Measurements from ENCODE around the gene STAMBPL1. TPM values are rescaled to one million over a fixed set of nuclear protein-coding genes. Genes with fewer than 3 reads are reported as not detected.

The STAMBPL1 gene
- total RNA-seq, 1 donor from 2014 or later, result 16.9 TPM

- no peak for DNase-seq
Measured at GRCh38 chr10:88857831-88858230, 22.2 kb upstream of the STAMBPL1 start.

GRCh38 chr10:88858491-88858890, 21.6 kb upstream of the STAMBPL1 start:
- DNase-seq, result no peak

GRCh38 chr10:88861036-88861435, 19.0 kb upstream of the STAMBPL1 start:
- DNase-seq, result no peak

GRCh38 chr10:88865281-88865876, 14.7 kb upstream of the STAMBPL1 start:
- no peak for DNase-seq

- no peak for DNase-seq
Measured at GRCh38 chr10:88866454-88866853, 13.6 kb upstream of the STAMBPL1 start.

GRCh38 chr10:88870089-88870488, 10.0 kb upstream of the STAMBPL1 start:
- DNase-seq, result no peak

GRCh38 chr10:88873757-88874156, 6.3 kb upstream of the STAMBPL1 start:
- DNase-seq, result no peak

- no peak for DNase-seq
Measured at GRCh38 chr10:88874281-88874680, 5.8 kb upstream of the STAMBPL1 start.

- no peak for DNase-seq
Measured at GRCh38 chr10:88875081-88875480, 5.0 kb upstream of the STAMBPL1 start.

GRCh38 chr10:88877298-88877697, 2.7 kb upstream of the STAMBPL1 start:
- DNase-seq, result no peak

- DNase-seq, result peak; percentile 66
Measured at GRCh38 chr10:88880282-88881076, 434 bp downstream of the STAMBPL1 start.

- peak; percentile 31 for DNase-seq
Measured at GRCh38 chr10:88881320-88881719, 1.3 kb downstream of the STAMBPL1 start.

GRCh38 chr10:88881922-88882645, 2.0 kb downstream of the STAMBPL1 start:
- DNase-seq, result no peak

- DNase-seq, result peak; percentile 53
Measured at GRCh38 chr10:88882646-88883447, 2.8 kb downstream of the STAMBPL1 start.

GRCh38 chr10:88883448-88883809, 3.4 kb downstream of the STAMBPL1 start:
- no peak for DNase-seq

GRCh38 chr10:88886557-88886956, 6.5 kb downstream of the STAMBPL1 start:
- DNase-seq, result no peak

GRCh38 chr10:88888810-88889445, 8.9 kb downstream of the STAMBPL1 start:
- DNase-seq, result no peak

GRCh38 chr10:88889559-88890337, 9.7 kb downstream of the STAMBPL1 start:
- no peak for DNase-seq

- DNase-seq, result no peak
Measured at GRCh38 chr10:88890681-88891381, 10.8 kb downstream of the STAMBPL1 start.

- DNase-seq, result no peak
Measured at GRCh38 chr10:88892222-88892967, 12.3 kb downstream of the STAMBPL1 start.

All from skin of body (tissue), 2 donors.